Posterior vena cava (tissue), 2 donors: ENCODE measurements around the gene CD247. TPM values are rescaled to one million over a fixed set of nuclear protein-coding genes. Genes with fewer than 3 reads are reported as not detected.

ENCODE experiments used
- DNase-seq: peaks from one replicate; pipeline ENCODE4 v3.0.0-alpha.2; 2020; ENCODE audit warnings: low spot score
- intact Hi-C, 2 donors: fragments of 100-400 bp; cut with DNase I; formaldehyde crosslinking; loops; one replicate each; pipeline versions ENCODE4 v1.14.1 to v1.14.2; 2022 to 2023
- total RNA-seq, 2 donors: library from RNA; stranded (reverse); fragmentation: NEBNext Ultra II Directional; extraction: Animal tissue kit (Norgen Biotek cat#: 25700); gene quantifications; one replicate each; pipeline ENCODE4 v1.2.1, GENCODE V29; 2021
- donor health status: DM: yes; HTN: yes; CAD: no.
- donor health status: DM: yes; HTN: yes; CAD: no.

CD247 gene
- total RNA-seq, 2 donors from 2014 or later = 1.3 to 2.0 TPM

GRCh38 chr1:167472752-167473521, 45.4 kb downstream of the CD247 start:
- intact Hi-C loops = no loop called here
- DNase-seq = no peak

GRCh38 chr1:167471568-167471967, 46.8 kb downstream of the CD247 start:
- no peak for DNase-seq
- intact Hi-C loops = no loop called here

GRCh38 chr1:167469280-167469965, 48.9 kb downstream of the CD247 start:
- no peak for DNase-seq
- intact Hi-C loops = no loop called here

- intact Hi-C loops = no loop called here
- DNase-seq = no peak
These were observed 50.6 kb downstream of the CD247 start for GRCh38 chr1:167467752-167468151.

- DNase-seq = no peak
- intact Hi-C loops = no loop called here
These were observed 51.1 kb downstream of the CD247 start for GRCh38 chr1:167467126-167467710.

- no peak for DNase-seq
- intact Hi-C loops = no loop called here
These were observed 52.6 kb downstream of the CD247 start for GRCh38 chr1:167465743-167466142.

GRCh38 chr1:167465018-167465417, 53.3 kb downstream of the CD247 start:
- intact Hi-C loops = no loop called here
- DNase-seq = no peak

GRCh38 chr1:167463875-167464575, 54.3 kb downstream of the CD247 start:
- DNase-seq = no peak
- intact Hi-C loops = no loop called here

- DNase-seq = no peak
- intact Hi-C loops = no loop called here
These were observed 55.2 kb downstream of the CD247 start for GRCh38 chr1:167463080-167463479.

GRCh38 chr1:167462341-167462740, 56.0 kb downstream of the CD247 start:
- intact Hi-C loops = no loop called here
- no peak for DNase-seq

- no peak for DNase-seq
- intact Hi-C loops = no loop called here
These were observed 57.5 kb downstream of the CD247 start for GRCh38 chr1:167460836-167461235.

- intact Hi-C loops = no loop called here
- DNase-seq = no peak
These were observed 60.3 kb downstream of the CD247 start for GRCh38 chr1:167457936-167458584.

- intact Hi-C loops = no loop called here
These were observed 61.4 kb downstream of the CD247 start for GRCh38 chr1:167456926-167457325.

GRCh38 chr1:167456524-167456923, 61.8 kb downstream of the CD247 start:
- DNase-seq = no peak
- intact Hi-C loops = no loop called here

More at GRCh38 chr1:167456926-167457325, 61.4 kb downstream of the CD247 start:
- no peak for DNase-seq

GRCh38 chr1:167455786-167456446, 62.4 kb downstream of the CD247 start:
- no peak for DNase-seq
- intact Hi-C loops = no loop called here

- peak; percentile 87 for DNase-seq
- intact Hi-C loops = no loop called here
These were observed 63.2 kb downstream of the CD247 start for GRCh38 chr1:167454894-167455785.

GRCh38 chr1:167454304-167454893, 63.9 kb downstream of the CD247 start:
- intact Hi-C loops = no loop called here
- no peak for DNase-seq

GRCh38 chr1:167453123-167453522, 65.2 kb downstream of the CD247 start:
- no peak for DNase-seq
- intact Hi-C loops = no loop called here
